ENCODE measurements around the gene MRPS21.

The MRPS21 gene

DNA sequence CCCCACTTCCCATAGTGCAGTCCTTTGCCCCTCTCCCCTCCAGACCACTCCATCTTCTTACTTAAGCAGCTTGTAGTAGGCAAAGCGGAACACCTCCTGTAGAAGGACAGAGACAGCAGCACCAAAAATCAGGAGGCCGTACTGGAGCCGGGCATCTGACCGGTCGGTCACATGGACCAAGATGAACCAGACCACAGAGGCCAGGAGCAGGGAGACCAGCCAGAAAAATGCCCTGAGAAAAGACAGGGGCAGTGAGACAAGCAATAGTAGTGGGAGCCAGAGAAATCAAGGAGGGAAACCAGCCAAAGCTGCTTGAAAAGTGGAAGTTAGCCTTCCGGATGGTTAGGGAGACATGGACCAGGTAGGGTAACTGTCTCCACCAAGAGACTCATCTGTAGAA lies 25.8 kb upstream of the MRPS21 start:
- H3K4me3 ChIP-seq (ENCODE audit: low read depth, low read length) = peak overlapping the region; percentile 67
- H3K9me3 ChIP-seq (ENCODE audit: control insufficient read depth, insufficient read depth, low read depth, low read length) = no peaks in the 10 kb centered on the region
- TF ChIP-seq ZNF214 (tag by site-specific recombination; IDR thresholded peaks at IDR 0.05; ENCODE audit: borderline replicate concordance) (no peak), HOXC10 (CRISPR knock-in tag; IDR thresholded peaks at IDR 0.05) (no peak), ZNF48 (tag by site-specific recombination; IDR thresholded peaks at IDR 0.05) (no peak), ZNF24 (tag by site-specific recombination; IDR thresholded peaks at IDR 0.05) (no peak), SP7 (tag by site-specific recombination; IDR thresholded peaks at IDR 0.05) (no peak), ZBTB21 (tag by site-specific recombination; IDR thresholded peaks at IDR 0.05) (no peak), HOXA7 (CRISPR knock-in tag; IDR thresholded peaks at IDR 0.05; ENCODE audit: borderline replicate concordance) (no peak), ZNF76 (tag by site-specific recombination; IDR thresholded peaks at IDR 0.05; ENCODE audit: borderline replicate concordance, low read depth) (no peak), ZNF18 (tag by site-specific recombination; IDR thresholded peaks at IDR 0.05) (no peak), ZNF571 (tag by site-specific recombination; IDR thresholded peaks at IDR 0.05) (no peak), ZSCAN4 (tag by site-specific recombination; IDR thresholded peaks at IDR 0.05) (no peak), ZNF791 (tag by site-specific recombination; IDR thresholded peaks at IDR 0.05) (no peak), ZNF391 (tag by site-specific recombination; IDR thresholded peaks at IDR 0.05; ENCODE audit: borderline replicate concordance, low read depth) (no peak), OVOL3 (tag by site-specific recombination; IDR thresholded peaks at IDR 0.05) (no peak), ZNF146 (tag by site-specific recombination; IDR thresholded peaks at IDR 0.05) (no peak), ZSCAN23 (tag by site-specific recombination; IDR thresholded peaks at IDR 0.05) (no peak)
- TF ChIP-seq, protein P1, sequence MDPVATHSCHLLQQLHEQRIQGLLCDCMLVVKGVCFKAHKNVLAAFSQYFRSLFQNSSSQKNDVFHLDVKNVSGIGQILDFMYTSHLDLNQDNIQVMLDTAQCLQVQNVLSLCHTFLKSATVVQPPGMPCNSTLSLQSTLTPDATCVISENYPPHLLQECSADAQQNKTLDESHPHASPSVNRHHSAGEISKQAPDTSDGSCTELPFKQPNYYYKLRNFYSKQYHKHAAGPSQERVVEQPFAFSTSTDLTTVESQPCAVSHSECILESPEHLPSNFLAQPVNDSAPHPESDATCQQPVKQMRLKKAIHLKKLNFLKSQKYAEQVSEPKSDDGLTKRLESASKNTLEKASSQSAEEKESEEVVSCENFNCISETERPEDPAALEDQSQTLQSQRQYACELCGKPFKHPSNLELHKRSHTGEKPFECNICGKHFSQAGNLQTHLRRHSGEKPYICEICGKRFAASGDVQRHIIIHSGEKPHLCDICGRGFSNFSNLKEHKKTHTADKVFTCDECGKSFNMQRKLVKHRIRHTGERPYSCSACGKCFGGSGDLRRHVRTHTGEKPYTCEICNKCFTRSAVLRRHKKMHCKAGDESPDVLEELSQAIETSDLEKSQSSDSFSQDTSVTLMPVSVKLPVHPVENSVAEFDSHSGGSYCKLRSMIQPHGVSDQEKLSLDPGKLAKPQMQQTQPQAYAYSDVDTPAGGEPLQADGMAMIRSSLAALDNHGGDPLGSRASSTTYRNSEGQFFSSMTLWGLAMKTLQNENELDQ (tag by site-specific recombination; IDR thresholded peaks at IDR 0.05; ENCODE audit: low read depth) = no peak
- TF ChIP-seq, protein P2, sequence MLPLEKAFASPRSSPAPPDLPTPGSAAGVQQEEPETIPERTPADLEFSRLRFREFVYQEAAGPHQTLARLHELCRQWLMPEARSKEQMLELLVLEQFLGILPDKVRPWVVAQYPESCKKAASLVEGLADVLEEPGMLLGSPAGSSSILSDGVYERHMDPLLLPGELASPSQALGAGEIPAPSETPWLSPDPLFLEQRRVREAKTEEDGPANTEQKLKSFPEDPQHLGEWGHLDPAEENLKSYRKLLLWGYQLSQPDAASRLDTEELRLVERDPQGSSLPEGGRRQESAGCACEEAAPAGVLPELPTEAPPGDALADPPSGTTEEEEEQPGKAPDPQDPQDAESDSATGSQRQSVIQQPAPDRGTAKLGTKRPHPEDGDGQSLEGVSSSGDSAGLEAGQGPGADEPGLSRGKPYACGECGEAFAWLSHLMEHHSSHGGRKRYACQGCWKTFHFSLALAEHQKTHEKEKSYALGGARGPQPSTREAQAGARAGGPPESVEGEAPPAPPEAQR (tag by site-specific recombination; IDR thresholded peaks at IDR 0.05) = no peak
- 0 out of 2 replicates have a peak, but pooled peaks cover 7% of the 10 kb centered on the region for H3K4me1 ChIP-seq (ENCODE audit: control insufficient read depth, insufficient read depth, low read length)
- peaks cover 4 to 34% of the 10 kb centered on the region in 2 experiments; a peak in 2 of 3 replicates for H3K36me3 ChIP-seq (ENCODE audit: control insufficient read depth in 2 of 2, insufficient read depth in 1 of 2, low read length in 2 of 2)
- peak overlapping the region; percentile 75 for H3K27ac ChIP-seq (ENCODE audit: extremely low read depth, low read depth, low read length)
- ChIA-PET CTCF (interaction anchor here (2.4 kb wide), 1 partner anchor 12 kb away, joined by 13 read pairs; no protein-coding TSS in a partner anchor), POLR2A (no interaction called here)

GRCh38 chr1:150268340-150268704 lies 25.3 kb upstream of the MRPS21 start:
- TF ChIP-seq ZEB2 (tag by site-specific recombination; IDR thresholded peaks at IDR 0.05) (no peak), SP2 (tag by site-specific recombination; IDR thresholded peaks at IDR 0.05) (peak; percentile 4)
- ChIA-PET POLR2A (interaction anchor here (0.6 to 1.2 kb wide), 5 partner anchors 8 to 381 kb away, joined by 3 to 8 read pairs (median 4); partner anchors contain the start of gene CA14), CTCF (interaction anchor here (2.4 to 4.8 kb wide), 2 partner anchors 12 to 13 kb away, joined by 13 to 33 read pairs; no protein-coding TSS in a partner anchor)
- Histone ChIP-seq H3K4me1 (ENCODE audit: control insufficient read depth, insufficient read depth, low read length) (0 out of 2 replicates have a peak, but pooled peaks cover 7% of the 10 kb centered on the region), H3K36me3 (ENCODE audit: control insufficient read depth in 2 of 2, insufficient read depth in 1 of 2, low read length in 2 of 2) (peaks cover 4 to 34% of the 10 kb centered on the region in 2 experiments; a peak in 2 of 3 replicates), H3K9me3 (ENCODE audit: control insufficient read depth, insufficient read depth, low read depth, low read length) (no peaks in the 10 kb centered on the region), H3K27ac (ENCODE audit: extremely low read depth, low read depth, low read length) (peak overlapping the region; percentile 75), H3K4me3 (ENCODE audit: low read depth, low read length) (peak overlapping the region; percentile 67)
